Measurements from ENCODE around the gene ACSBG1. TPM values are rescaled to one million over a fixed set of nuclear protein-coding genes. Genes with fewer than 3 reads are reported as not detected.

Gene ACSBG1
- total and polyA plus RNA-seq, 10 donors, result 0.16 to 0.33 (median 0.25) TPM; not detected in 4

GRCh38 chr15:78242128-78242527, 7.8 kb upstream of the ACSBG1 start:
- DNase-seq, result no peak
- Histone ChIP-seq H3K36me3 (no peaks in the 10 kb centered on the region), H3K9me3 (no peaks in the 10 kb centered on the region), H3K4me1 (peaks cover 0 to 15% (median 2%) of the 10 kb centered on the region in 6 donors), H3K4me3 (no peak overlapping the region), H3K27ac (no peak overlapping the region), H3K27me3 (replicated peaks in 1 of 7) (peaks cover 0 to 13% (median 0%) of the 10 kb centered on the region in 7 donors)
- no peak for TF ChIP-seq POLR2AphosphoS5 (IDR thresholded peaks at IDR 0.05)
- TF ChIP-seq, protein P1, sequence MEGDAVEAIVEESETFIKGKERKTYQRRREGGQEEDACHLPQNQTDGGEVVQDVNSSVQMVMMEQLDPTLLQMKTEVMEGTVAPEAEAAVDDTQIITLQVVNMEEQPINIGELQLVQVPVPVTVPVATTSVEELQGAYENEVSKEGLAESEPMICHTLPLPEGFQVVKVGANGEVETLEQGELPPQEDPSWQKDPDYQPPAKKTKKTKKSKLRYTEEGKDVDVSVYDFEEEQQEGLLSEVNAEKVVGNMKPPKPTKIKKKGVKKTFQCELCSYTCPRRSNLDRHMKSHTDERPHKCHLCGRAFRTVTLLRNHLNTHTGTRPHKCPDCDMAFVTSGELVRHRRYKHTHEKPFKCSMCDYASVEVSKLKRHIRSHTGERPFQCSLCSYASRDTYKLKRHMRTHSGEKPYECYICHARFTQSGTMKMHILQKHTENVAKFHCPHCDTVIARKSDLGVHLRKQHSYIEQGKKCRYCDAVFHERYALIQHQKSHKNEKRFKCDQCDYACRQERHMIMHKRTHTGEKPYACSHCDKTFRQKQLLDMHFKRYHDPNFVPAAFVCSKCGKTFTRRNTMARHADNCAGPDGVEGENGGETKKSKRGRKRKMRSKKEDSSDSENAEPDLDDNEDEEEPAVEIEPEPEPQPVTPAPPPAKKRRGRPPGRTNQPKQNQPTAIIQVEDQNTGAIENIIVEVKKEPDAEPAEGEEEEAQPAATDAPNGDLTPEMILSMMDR (IDR thresholded peaks at IDR 0.05 in 8 of 11, conservative IDR thresholded peaks at IDR 0.05 in 3 of 11), result peak in 3 of 11 experiments; percentile 11 to 32 (median 23)
- intact Hi-C loops (cut with DNase I; ENCODE audit: low total_unique reads), result loop anchor here (5.0 kb wide), 1 partner anchor 280 kb away; no protein-coding TSS in a partner anchor
- 64 to 77% (median 71%) methylated on average over 5 of the region's 5 CpGs for WGBS, 5 donors

DNA sequence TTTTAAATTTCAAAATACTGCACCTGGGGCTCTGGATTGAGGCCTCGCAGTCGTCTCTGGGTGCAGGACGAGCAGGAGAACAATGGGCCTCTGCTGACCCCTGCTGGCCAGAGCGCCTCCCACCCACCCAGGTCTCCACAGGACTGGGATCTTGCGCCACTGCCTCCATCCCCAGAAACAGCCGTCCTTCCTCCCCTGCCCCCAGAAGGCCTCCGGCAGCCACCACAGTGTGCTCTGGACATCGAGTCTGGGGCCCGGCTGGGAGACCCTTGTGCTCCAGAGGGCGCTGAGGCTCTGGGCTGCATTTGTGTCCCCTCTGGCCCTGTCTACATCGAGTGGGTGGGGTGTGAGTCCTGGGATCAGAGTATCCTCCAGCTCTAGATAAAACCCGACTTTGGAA, 6.7 kb upstream of the ACSBG1 start:
- peak; percentile 94 for DNase-seq
- intact Hi-C loops (cut with DNase I; ENCODE audit: low total_unique reads), result loop anchor here (2.0 to 5.0 kb wide), 2 partner anchors 128 to 279 kb away; no protein-coding TSS in a partner anchor
- TF ChIP-seq POLR2A (IDR thresholded peaks at IDR 0.05) (no peak), POLR2AphosphoS5 (IDR thresholded peaks at IDR 0.05) (no peak)
- TF ChIP-seq, protein P1 (IDR thresholded peaks at IDR 0.05 in 8 of 11, conservative IDR thresholded peaks at IDR 0.05 in 3 of 11), result peak; percentile 60 to 95 (median 88)
- 12 to 17% (median 14%) methylated on average over 8 to 12 of the region's 12 CpGs for WGBS, 5 donors
- Histone ChIP-seq H3K27me3 (replicated peaks in 1 of 7) (peaks cover 0 to 13% (median 0%) of the 10 kb centered on the region in 7 donors), H3K27ac (no peak overlapping the region), H3K36me3 (no peaks in the 10 kb centered on the region), H3K4me1 (peaks cover 0 to 15% (median 2%) of the 10 kb centered on the region in 6 donors), H3K4me3 (no peak overlapping the region), H3K9me3 (no peaks in the 10 kb centered on the region)

DNA sequence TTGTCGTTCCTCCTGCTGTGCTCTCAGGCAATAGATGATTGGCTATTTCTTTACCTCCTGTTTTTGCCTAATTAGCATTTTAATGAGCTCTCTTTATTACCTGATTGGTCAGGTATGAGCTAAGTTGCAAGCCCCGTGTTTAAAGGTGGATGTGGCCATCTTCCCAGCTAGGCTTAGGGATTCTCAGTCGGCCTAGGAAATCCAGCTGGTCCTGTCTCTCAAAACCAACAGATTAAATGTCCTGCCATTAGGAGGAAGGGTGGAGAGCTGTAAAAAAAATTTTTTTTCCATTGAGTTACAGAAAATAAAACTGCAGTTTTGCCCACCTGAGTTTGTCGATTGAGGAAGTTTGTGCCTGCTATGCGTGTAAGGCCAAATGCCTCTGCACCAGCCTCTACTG, 5.4 kb upstream of the ACSBG1 start:
- no peak for DNase-seq
- TF ChIP-seq, protein P1 (IDR thresholded peaks at IDR 0.05 in 8 of 11, conservative IDR thresholded peaks at IDR 0.05 in 3 of 11), result no peak
- TF ChIP-seq POLR2A (IDR thresholded peaks at IDR 0.05), result no peak
- TF ChIP-seq POLR2AphosphoS5 (IDR thresholded peaks at IDR 0.05), result no peak
- Histone ChIP-seq H3K36me3 (no peaks in the 10 kb centered on the region), H3K4me3 (no peak overlapping the region), H3K27ac (no peak overlapping the region), H3K27me3 (replicated peaks in 1 of 7) (peaks cover 0 to 19% (median 0%) of the 10 kb centered on the region in 7 donors), H3K4me1 (peaks cover 0 to 15% (median 2%) of the 10 kb centered on the region in 6 donors), H3K9me3 (no peaks in the 10 kb centered on the region)
- WGBS, 5 donors, result 85 to 94% (median 89%) methylated on average over 5 of the region's 5 CpGs
- intact Hi-C loops (cut with DNase I; ENCODE audit: low total_unique reads), result loop anchor here (2.0 to 5.0 kb wide), 2 partner anchors 127 to 278 kb away; no protein-coding TSS in a partner anchor

GRCh38 chr15:78237146-78237545, 2.8 kb upstream of the ACSBG1 start:
- Histone ChIP-seq H3K36me3 (no peaks in the 10 kb centered on the region), H3K27ac (no peak overlapping the region), H3K4me3 (no peak overlapping the region), H3K27me3 (replicated peaks in 1 of 7) (peaks cover 0 to 32% (median 0%) of the 10 kb centered on the region in 7 donors), H3K4me1 (peaks cover 0 to 6% (median 2%) of the 10 kb centered on the region in 6 donors), H3K9me3 (no peaks in the 10 kb centered on the region)
- peak; percentile 42 for DNase-seq
- intact Hi-C loops (cut with DNase I; ENCODE audit: low total_unique reads), result no loop called here
- no peak for TF ChIP-seq POLR2A (IDR thresholded peaks at IDR 0.05)
- TF ChIP-seq, protein P1 (IDR thresholded peaks at IDR 0.05 in 8 of 11, conservative IDR thresholded peaks at IDR 0.05 in 3 of 11), result no peak
- TF ChIP-seq POLR2AphosphoS5 (IDR thresholded peaks at IDR 0.05), result no peak
- 74 to 96% (median 80%) methylated on average over 6 of the region's 6 CpGs for WGBS, 5 donors

All from spleen (tissue), 11 donors.